ENCODE measurements around the gene TTLL1. TPM values are rescaled to one million over a fixed set of nuclear protein-coding genes. Genes with fewer than 3 reads are reported as not detected.
A peak's percentile ranks its signal among the peaks of the same experiment; 100 is the strongest.

TTLL1 gene
- polyA plus RNA-seq, 1 donor (not counting 4 experiments of a cell fraction or from before 2014, with no cell fraction given) = 3.5 TPM

DNA sequence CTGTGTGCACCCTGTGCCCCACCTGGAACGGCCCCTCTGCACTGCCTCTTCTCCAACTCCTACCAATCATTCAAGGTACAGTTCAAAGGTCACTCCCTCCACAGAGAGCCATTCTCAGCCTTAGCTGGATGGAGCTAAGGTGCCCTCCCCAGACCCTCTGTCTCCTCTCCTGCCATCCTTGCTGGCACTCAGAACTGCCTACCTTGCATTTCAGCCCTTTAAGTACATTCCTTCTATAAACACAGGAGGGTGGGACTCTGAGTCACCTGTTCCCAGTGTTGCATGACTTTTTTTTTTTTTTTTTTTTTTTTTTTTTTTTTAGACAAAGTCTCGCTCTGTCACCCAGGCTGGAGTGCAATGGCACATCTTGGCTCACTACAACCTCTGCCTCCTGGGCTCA, 8.6 kb downstream of the TTLL1 start:
- peak overlapping the region; percentile 11 for H3K4me2 ChIP-seq (ENCODE audit: control insufficient read depth, extremely low read depth, insufficient read depth, low read depth, low read length)
- H3K36me3 ChIP-seq (ENCODE audit: control insufficient read depth in 2 of 2, extremely low read depth in 1 of 2, insufficient read depth in 2 of 2, low read length in 2 of 2) = no peaks in the 10 kb centered on the region
- no peaks in the 10 kb centered on the region for H4K20me1 ChIP-seq (ENCODE audit: control insufficient read depth, extremely low read depth, insufficient read depth, low read length)
- peaks cover 10% of the 10 kb centered on the region for H3K4me1 ChIP-seq (ENCODE audit: control insufficient read depth, extremely low read depth, insufficient read depth, low read length)
- FAIRE-seq (peak; percentile 73), DNase-seq (ENCODE audit: low read depth, low spot score) (no peak)
- H3K9me3 ChIP-seq (ENCODE audit: control insufficient read depth, low read depth, low read length) = no peaks in the 10 kb centered on the region
- no peak overlapping the region for H3K27ac ChIP-seq (ENCODE audit: control insufficient read depth, insufficient read depth, low read length)
- no peaks in the 10 kb centered on the region for H3K27me3 ChIP-seq (ENCODE audit: control insufficient read depth, extremely low read depth, insufficient read depth, low read length)
- H2AFZ ChIP-seq (ENCODE audit: control insufficient read depth, low read length) = no peak overlapping the region
- H3K4me3 ChIP-seq (ENCODE audit: control insufficient read depth in 2 of 3, extremely low read depth in 1 of 3, insufficient read depth in 2 of 3, low read depth in 1 of 3, low read length in 3 of 3) = no peak overlapping the region
- no peaks in the 10 kb centered on the region for H3K79me2 ChIP-seq (ENCODE audit: control insufficient read depth, insufficient read depth, low read length)
- TF ChIP-seq EZH2 (IDR thresholded peaks at IDR 0.05; ENCODE audit: low read length) = no peak
- TF ChIP-seq, protein P1, sequence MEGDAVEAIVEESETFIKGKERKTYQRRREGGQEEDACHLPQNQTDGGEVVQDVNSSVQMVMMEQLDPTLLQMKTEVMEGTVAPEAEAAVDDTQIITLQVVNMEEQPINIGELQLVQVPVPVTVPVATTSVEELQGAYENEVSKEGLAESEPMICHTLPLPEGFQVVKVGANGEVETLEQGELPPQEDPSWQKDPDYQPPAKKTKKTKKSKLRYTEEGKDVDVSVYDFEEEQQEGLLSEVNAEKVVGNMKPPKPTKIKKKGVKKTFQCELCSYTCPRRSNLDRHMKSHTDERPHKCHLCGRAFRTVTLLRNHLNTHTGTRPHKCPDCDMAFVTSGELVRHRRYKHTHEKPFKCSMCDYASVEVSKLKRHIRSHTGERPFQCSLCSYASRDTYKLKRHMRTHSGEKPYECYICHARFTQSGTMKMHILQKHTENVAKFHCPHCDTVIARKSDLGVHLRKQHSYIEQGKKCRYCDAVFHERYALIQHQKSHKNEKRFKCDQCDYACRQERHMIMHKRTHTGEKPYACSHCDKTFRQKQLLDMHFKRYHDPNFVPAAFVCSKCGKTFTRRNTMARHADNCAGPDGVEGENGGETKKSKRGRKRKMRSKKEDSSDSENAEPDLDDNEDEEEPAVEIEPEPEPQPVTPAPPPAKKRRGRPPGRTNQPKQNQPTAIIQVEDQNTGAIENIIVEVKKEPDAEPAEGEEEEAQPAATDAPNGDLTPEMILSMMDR (optimal IDR thresholded peaks at IDR 0.05 in 1 of 3, IDR thresholded peaks at IDR 0.05 in 1 of 3, conservative IDR thresholded peaks at IDR 0.05 in 1 of 3; ENCODE audit: extremely low read depth in 1 of 3, insufficient read depth in 2 of 3, low read length in 3 of 3) = no peak
- dilution Hi-C loops (cut with MboI; ENCODE audit: extremely low pct_ligation_motif_present, low sequenced_read_pairs) = no loop called here
- H3K9ac ChIP-seq (ENCODE audit: control insufficient read depth, extremely low read depth, insufficient read depth, low read length) = no peak overlapping the region
- no peaks in the 10 kb centered on the region for H3K9me1 ChIP-seq (ENCODE audit: control insufficient read depth, extremely low read depth, insufficient read depth, low read length)

DNA sequence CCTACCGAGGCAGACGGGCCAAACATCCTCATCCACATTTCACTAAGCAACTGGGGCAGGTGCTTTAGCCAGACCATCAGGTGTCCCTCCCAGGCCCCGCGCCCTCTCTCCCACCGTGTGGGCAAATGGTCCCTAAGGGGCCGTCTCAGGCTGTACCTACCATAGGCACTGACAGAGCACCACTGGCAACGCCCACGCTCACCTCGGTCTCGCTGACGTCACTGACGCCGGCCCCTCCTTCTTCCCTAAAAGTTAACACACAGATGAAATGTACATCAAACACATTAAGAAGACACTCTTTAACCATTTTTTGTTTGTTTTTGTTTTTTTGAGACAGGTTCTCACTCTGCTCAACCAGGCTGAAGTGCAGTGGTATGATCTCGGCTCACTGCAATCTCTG, 9.4 kb downstream of the TTLL1 start:
- H3K27ac ChIP-seq (ENCODE audit: control insufficient read depth, insufficient read depth, low read length) = no peak overlapping the region
- dilution Hi-C loops (cut with MboI; ENCODE audit: extremely low pct_ligation_motif_present, low sequenced_read_pairs) = no loop called here

More for the DNA sequence above, 9.4 kb downstream of the TTLL1 start:
- FAIRE-seq (no peak), DNase-seq (ENCODE audit: low read depth, low spot score) (no peak)
- no peaks in the 10 kb centered on the region for H3K9me3 ChIP-seq (ENCODE audit: control insufficient read depth, low read depth, low read length)
- H4K20me1 ChIP-seq (ENCODE audit: control insufficient read depth, extremely low read depth, insufficient read depth, low read length) = no peaks in the 10 kb centered on the region
- H3K9me1 ChIP-seq (ENCODE audit: control insufficient read depth, extremely low read depth, insufficient read depth, low read length) = no peaks in the 10 kb centered on the region
- TF ChIP-seq, protein P1 (optimal IDR thresholded peaks at IDR 0.05 in 1 of 3, IDR thresholded peaks at IDR 0.05 in 1 of 3, conservative IDR thresholded peaks at IDR 0.05 in 1 of 3; ENCODE audit: extremely low read depth in 1 of 3, insufficient read depth in 2 of 3, low read length in 3 of 3) = no peak
- TF ChIP-seq EZH2 (IDR thresholded peaks at IDR 0.05; ENCODE audit: low read length) = no peak
- no peak overlapping the region for H3K4me2 ChIP-seq (ENCODE audit: control insufficient read depth, extremely low read depth, insufficient read depth, low read depth, low read length)
- no peak overlapping the region for H2AFZ ChIP-seq (ENCODE audit: control insufficient read depth, low read length)
- no peak overlapping the region for H3K4me3 ChIP-seq (ENCODE audit: control insufficient read depth in 2 of 3, extremely low read depth in 1 of 3, insufficient read depth in 2 of 3, low read depth in 1 of 3, low read length in 3 of 3)
- H3K36me3 ChIP-seq (ENCODE audit: control insufficient read depth in 2 of 2, extremely low read depth in 1 of 2, insufficient read depth in 2 of 2, low read length in 2 of 2) = no peaks in the 10 kb centered on the region
- H3K4me1 ChIP-seq (ENCODE audit: control insufficient read depth, extremely low read depth, insufficient read depth, low read length) = peaks cover 10% of the 10 kb centered on the region
- no peak overlapping the region for H3K9ac ChIP-seq (ENCODE audit: control insufficient read depth, extremely low read depth, insufficient read depth, low read length)
- no peaks in the 10 kb centered on the region for H3K79me2 ChIP-seq (ENCODE audit: control insufficient read depth, insufficient read depth, low read length)
- H3K27me3 ChIP-seq (ENCODE audit: control insufficient read depth, extremely low read depth, insufficient read depth, low read length) = no peaks in the 10 kb centered on the region
